PC-3 (cell line): ENCODE data around the gene FANCE. TPM values are rescaled to one million over a fixed set of nuclear protein-coding genes. Genes with fewer than 3 reads are reported as not detected.

Experiments used
- ATAC-seq: fragments of 200-7000 bp; cut with Tn5 transposase; 2 replicates; pipeline ENCODE4 v1.9.1; 2020; ENCODE audit warnings: mild to moderate bottlenecking, moderate library complexity
- BruUV-seq: library from RNA; stranded (reverse); fragments of 400-500 nt; replicated peaks from 2 replicates; lab custom pipeline; 2021; lab: Mats Ljungman, UMichigan
- CTCF ChIA-PET: fragments of 300-600 bp; sonication (Branson Sonifier 250); formaldehyde crosslinking; loops from one replicate; lab custom pipeline; 2022; ENCODE audit warnings: antibody characterized with exemption; lab: Charles Lee
- POLR2A ChIA-PET: fragments of 300-600 bp; sonication (Branson Sonifier 250); formaldehyde crosslinking; loops from one replicate; lab custom pipeline; 2022; ENCODE audit warnings: antibody characterized with exemption; ENCODE audit not compliant: unreplicated experiment; lab: Charles Lee
- DNase-seq: peaks from one replicate; pipeline ENCODE4 v3.0.0-alpha.2; 2015
- H2AFZ ChIP-seq: fragments of 300-600 bp; sonication (generic); 2 replicates; pipeline ENCODE4 v1.6.0; 2016; ENCODE audit warnings: antibody characterized with exemption, low read length
- H3F3A ChIP-seq: fragments of 300-600 bp; sonication (generic); one replicate; pipeline ENCODE4 v1.6.0; 2017; ENCODE audit warnings: antibody characterized with exemption, low read length, control low read depth, mild to moderate bottlenecking; ENCODE audit not compliant: unreplicated experiment
- H3K27ac ChIP-seq: fragments of 300-600 bp; sonication (generic); 2 replicates; pipeline ENCODE4 v1.5.1; 2016; ENCODE audit warnings: mild to moderate bottlenecking, low read length
- H3K27me3 ChIP-seq: fragments of 300-600 bp; sonication (generic); 2 replicates; pipeline ENCODE4 v1.6.1; 2016; ENCODE audit warnings: low read length, mixed read lengths
- H3K36me3 ChIP-seq: fragments of 300-600 bp; sonication (generic); 2 replicates; pipeline ENCODE4 v1.6.1; 2016; ENCODE audit warnings: low read depth, mixed run types, low read length, mixed read lengths
- H3K4me1 ChIP-seq: fragments of 300-600 bp; sonication (generic); 2 replicates; pipeline ENCODE4 v1.5.1; 2016; ENCODE audit warnings: low read length; ENCODE audit not compliant: insufficient read depth
- H3K4me2 ChIP-seq: fragments of 300-600 bp; sonication (generic); 2 replicates; pipeline ENCODE4 v1.6.0; 2016; ENCODE audit warnings: low read length
- H3K4me3 ChIP-seq: fragments of 300-600 bp; sonication (generic); 2 replicates; pipeline ENCODE4 v1.5.1; 2016; ENCODE audit warnings: mild to moderate bottlenecking, low read length, mixed read lengths
- H3K79me2 ChIP-seq: fragments of 300-600 bp; sonication (generic); 2 replicates; pipeline ENCODE4 v1.6.1; 2017; ENCODE audit warnings: low read length, mixed read lengths
- H3K9ac ChIP-seq: fragments of 300-600 bp; sonication (generic); 2 replicates; pipeline ENCODE4 v1.6.0; 2016; ENCODE audit warnings: mild to moderate bottlenecking, low read length
- H3K9me2 ChIP-seq: fragments of 300-600 bp; sonication (generic); replicated peaks from 2 replicates; pipeline ENCODE4 v1.6.1; 2016; ENCODE audit warnings: mixed run types, low read length, mixed read lengths
- H3K9me3 ChIP-seq: fragments of 300-600 bp; sonication (generic); 2 replicates; pipeline ENCODE4 v1.6.1; 2016; ENCODE audit warnings: low read length, mixed read lengths
- H4K20me1 ChIP-seq: fragments of 300-600 bp; sonication (generic); 2 replicates; pipeline ENCODE4 v1.6.1; 2016; ENCODE audit warnings: low read length, mixed read lengths
- EZH2 ChIP-seq: fragments of 300-600 bp; sonication (generic); IDR thresholded peaks from one replicate; pipeline ENCODE4 v1.6.1; 2017; ENCODE audit warnings: antibody characterized with exemption, mild to moderate bottlenecking, low read length; ENCODE audit not compliant: unreplicated experiment
- EZH2phosphoT487 ChIP-seq: fragments of 300-600 bp; sonication (generic); IDR thresholded peaks from 2 replicates; pipeline ENCODE4 v1.6.1; 2018; ENCODE audit warnings: mild to moderate bottlenecking, antibody characterized with exemption, low read length, borderline replicate concordance
- intact Hi-C: fragments of 100-400 bp; cut with micrococcal nuclease; formaldehyde crosslinking; loops from 2 replicates; pipeline ENCODE4 v1.9.0; 2023
- total RNA-seq: library from RNA; depleted of rRNA; stranded (reverse); fragments of >200 nt; gene quantifications from 2 replicates; pipeline ENCODE4 v1.2.3, GENCODE V29; 2014
- TF ChIP-seq, protein P1 (sequence below): fragments of 300-600 bp; sonication (generic); conservative IDR thresholded peaks from 2 replicates; pipeline ENCODE4 v1.5.1; 2017; ENCODE audit warnings: antibody characterized with exemption, low read depth, mild to moderate bottlenecking, low read length

The FANCE gene
- total RNA-seq, 1 experiment from 2014 or later: 13.8 TPM

DNA sequence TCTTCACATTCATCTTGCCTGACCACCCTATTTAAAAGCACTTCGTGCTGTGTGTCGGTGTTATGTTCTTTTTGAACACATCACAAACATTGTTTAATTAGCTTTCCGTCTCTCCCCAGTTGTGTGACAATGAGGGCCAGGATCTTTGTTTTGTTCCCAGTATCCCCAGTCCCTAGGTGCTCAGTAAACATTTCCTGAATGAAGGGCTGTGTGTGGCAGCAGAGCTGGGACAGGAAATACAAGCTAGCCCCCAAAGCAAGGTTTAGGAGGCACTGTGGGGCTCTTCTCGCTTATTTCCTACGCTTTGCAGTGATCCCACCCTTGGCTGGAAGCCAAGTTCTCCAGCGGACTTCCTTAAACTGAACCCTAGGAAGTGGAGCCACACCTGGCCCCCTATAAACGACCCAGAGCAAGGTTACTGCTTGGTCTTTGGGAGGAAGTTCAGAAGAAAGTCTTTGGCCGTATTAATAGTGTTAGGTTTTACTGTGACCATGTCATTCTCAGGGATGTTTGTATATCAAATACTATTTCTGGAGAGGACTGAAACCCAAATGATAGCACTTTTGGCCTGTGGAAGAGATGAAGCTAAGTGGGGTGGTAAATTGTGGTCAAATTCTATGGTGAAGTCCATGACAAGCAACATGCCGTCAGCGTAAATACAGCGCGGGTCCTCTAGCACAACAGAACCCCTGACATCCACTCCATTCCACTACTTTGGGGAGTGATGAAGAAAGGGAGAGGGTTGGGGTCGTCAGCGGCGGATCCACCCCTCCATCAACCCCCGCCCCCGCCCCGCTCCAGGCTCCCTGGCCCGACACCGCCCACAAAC, 570 bp upstream of the FANCE start:
- ChIA-PET POLR2A (no interaction called here), CTCF (interaction anchor here (0.8 to 1.1 kb wide), 2 partner anchors 33 to 110 kb away, joined by 3 to 7 read pairs; partner anchors contain the start of gene PPARD)
- Histone ChIP-seq H3K4me2 (peak overlapping the region; percentile 80), H3K79me2 (peaks cover 24% of the 10 kb centered on the region), H3K27me3 (no peaks in the 10 kb centered on the region), H3F3A (no peaks in the 10 kb centered on the region), H2AFZ (peak overlapping the region; percentile 51), H3K4me1 (peaks cover 19% of the 10 kb centered on the region), H3K36me3 (no peaks in the 10 kb centered on the region; the same call in 1 of the 2 replicates), H3K9me2 (no peaks in the 10 kb centered on the region), H3K9ac (no peak overlapping the region), H3K9me3 (no peaks in the 10 kb centered on the region), H3K4me3 (peak overlapping the region; percentile 79), H4K20me1 (no peaks in the 10 kb centered on the region), H3K27ac (no peak overlapping the region)
- DNase-seq (no peak), ATAC-seq (no peak)
- intact Hi-C loops: loop anchor here (2.0 kb wide), 1 partner anchor 15 kb away; no protein-coding TSS in a partner anchor
- BruUV-seq: no TSS peak
- TF ChIP-seq EZH2phosphoT487 (no peak), EZH2 (no peak)
- TF ChIP-seq, protein P1, sequence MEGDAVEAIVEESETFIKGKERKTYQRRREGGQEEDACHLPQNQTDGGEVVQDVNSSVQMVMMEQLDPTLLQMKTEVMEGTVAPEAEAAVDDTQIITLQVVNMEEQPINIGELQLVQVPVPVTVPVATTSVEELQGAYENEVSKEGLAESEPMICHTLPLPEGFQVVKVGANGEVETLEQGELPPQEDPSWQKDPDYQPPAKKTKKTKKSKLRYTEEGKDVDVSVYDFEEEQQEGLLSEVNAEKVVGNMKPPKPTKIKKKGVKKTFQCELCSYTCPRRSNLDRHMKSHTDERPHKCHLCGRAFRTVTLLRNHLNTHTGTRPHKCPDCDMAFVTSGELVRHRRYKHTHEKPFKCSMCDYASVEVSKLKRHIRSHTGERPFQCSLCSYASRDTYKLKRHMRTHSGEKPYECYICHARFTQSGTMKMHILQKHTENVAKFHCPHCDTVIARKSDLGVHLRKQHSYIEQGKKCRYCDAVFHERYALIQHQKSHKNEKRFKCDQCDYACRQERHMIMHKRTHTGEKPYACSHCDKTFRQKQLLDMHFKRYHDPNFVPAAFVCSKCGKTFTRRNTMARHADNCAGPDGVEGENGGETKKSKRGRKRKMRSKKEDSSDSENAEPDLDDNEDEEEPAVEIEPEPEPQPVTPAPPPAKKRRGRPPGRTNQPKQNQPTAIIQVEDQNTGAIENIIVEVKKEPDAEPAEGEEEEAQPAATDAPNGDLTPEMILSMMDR: no peak

DNA sequence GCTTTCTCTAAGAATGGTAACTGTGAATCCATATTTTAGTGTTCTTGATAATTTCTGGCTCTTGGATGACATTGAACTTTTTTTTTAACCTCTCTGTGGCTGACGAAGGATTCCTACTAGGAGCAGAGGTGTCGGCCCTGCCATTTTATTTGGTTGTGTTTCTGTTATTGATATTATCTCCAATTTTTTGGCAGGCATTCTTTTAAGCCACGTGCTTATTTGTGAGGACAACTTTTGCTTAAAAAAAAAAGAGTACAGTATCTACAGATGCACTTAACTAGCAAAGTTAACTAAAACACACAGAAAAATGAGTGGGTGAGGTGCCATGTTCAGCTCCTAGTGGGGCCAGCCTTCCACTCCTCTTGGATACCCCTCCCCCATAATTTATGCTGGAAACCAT, 1.1 kb downstream of the FANCE start:
- no peak for ATAC-seq
- H2AFZ ChIP-seq: peak overlapping the region; percentile 66
- H4K20me1 ChIP-seq: no peaks in the 10 kb centered on the region
- intact Hi-C loops: loop anchor here (2.0 kb wide), 1 partner anchor 14 kb away; no protein-coding TSS in a partner anchor
- no peaks in the 10 kb centered on the region for H3F3A ChIP-seq
- H3K79me2 ChIP-seq: peaks cover 24% of the 10 kb centered on the region
- H3K4me1 ChIP-seq: peaks cover 19% of the 10 kb centered on the region
- H3K9me3 ChIP-seq: no peaks in the 10 kb centered on the region
- H3K9me2 ChIP-seq: no peaks in the 10 kb centered on the region
- ChIA-PET CTCF (interaction anchor here (0.9 to 1.0 kb wide), 2 partner anchors 15 to 99 kb away, joined by 3 to 5 read pairs; partner anchors contain the start of gene RPL10A), POLR2A (interaction anchor here (0.7 kb wide), 1 partner anchor 13 kb away, joined by 4 read pairs; no protein-coding TSS in a partner anchor)
- no peaks in the 10 kb centered on the region; the same call in 1 of the 2 replicates for H3K36me3 ChIP-seq
- no peak for DNase-seq
- BruUV-seq: TSS peak; percentile 56
- H3K9ac ChIP-seq: peak overlapping the region; percentile 74
- H3K27ac ChIP-seq: no peak overlapping the region
- TF ChIP-seq, protein P1: no peak
- no peak for TF ChIP-seq EZH2phosphoT487
- no peak for TF ChIP-seq EZH2
- peak overlapping the region; percentile 79 for H3K4me3 ChIP-seq
- H3K4me2 ChIP-seq: peak overlapping the region; percentile 80
- H3K27me3 ChIP-seq: no peaks in the 10 kb centered on the region
